Epithelial cell of umbilical artery (primary cell): Measurements from ENCODE around the gene TMED9. TPM values are rescaled to one million over a fixed set of nuclear protein-coding genes. Genes with fewer than 3 reads are reported as not detected.

ENCODE experiments used
- total RNA-seq: library from RNA; depleted of rRNA; stranded (reverse); fragments of >200 nt; gene quantifications from 2 replicates; pipeline ENCODE4 v1.2.3, GENCODE V29; 2014

Gene TMED9
- total RNA-seq, result 215 and 232 TPM in 2 replicates

GRCh38 chr5:177592010-177592834 lies at the start of gene TMED9:
TMED9 (plus strand) TSS chr5:177592203; CDS start chr5:177592215, 12 bp downstream.

GRCh38 chr5:177554474-177555111 lies 37.4 kb upstream of the TMED9 start, which contains the start of gene FAM193B:
FAM193B (minus strand) TSS chr5:177554563; CDS start chr5:177554458, 105 bp downstream.

GRCh38 chr5:177599731-177600507 lies 7.9 kb downstream of the TMED9 start, which contains the start of gene B4GALT7:
B4GALT7 (plus strand) TSS chr5:177600132; CDS start chr5:177600211, 79 bp downstream.

Other genes starting within 250 kb of the TMED9 start
- gene LMAN2, start 240.5 kb upstream of the TMED9 start, total RNA-seq, result 441 and 442 TPM in 2 replicates
- gene RGS14, start 234.3 kb upstream of the TMED9 start, total RNA-seq, result 5.2 and 7.5 TPM in 2 replicates
- gene SLC34A1, start 207.8 kb upstream of the TMED9 start, total RNA-seq, result not detected in 2 replicates
- not detected in 2 replicates for gene PFN3, start 191.5 kb upstream of the TMED9 start, total RNA-seq
- 1.3 and 1.7 TPM in 2 replicates for gene F12, start 182.6 kb upstream of the TMED9 start, total RNA-seq
- gene GRK6, start 165.5 kb upstream of the TMED9 start, total RNA-seq, result 27.0 and 31.0 TPM in 2 replicates
- 5.8 and 10.8 TPM in 2 replicates for gene PRR7, start 145.4 kb upstream of the TMED9 start, total RNA-seq
- gene DBN1, start 118.6 kb upstream of the TMED9 start, total RNA-seq, result 152 and 161 TPM in 2 replicates
- 54.4 and 99.4 TPM in 2 replicates for gene PDLIM7, start 94.6 kb upstream of the TMED9 start, total RNA-seq
- 0.65 and 3.6 TPM in 2 replicates for gene DOK3, start 82.4 kb upstream of the TMED9 start, total RNA-seq
- 84.5 and 96.1 TPM in 2 replicates for gene DDX41, start 75.2 kb upstream of the TMED9 start, total RNA-seq
- 11.7 and 13.1 TPM in 2 replicates for gene FAM193B, start 37.6 kb upstream of the TMED9 start, total RNA-seq
- 31.3 and 35.7 TPM in 2 replicates for gene B4GALT7, start 7.9 kb downstream of the TMED9 start, total RNA-seq
- gene FAM153A, start 190.7 kb downstream of the TMED9 start, total RNA-seq, result not detected in 2 replicates